Measurements from ENCODE around the gene ERAP2.

Gene ERAP2

GRCh38 chr5:96935559-96936430 is 59.5 kb downstream of the ERAP2 start, which contains the start of gene LNPEP:
LNPEP (plus strand) TSS chr5:96936080; CDS start chr5:96936156, 76 bp downstream.
- DNase-seq: peak; percentile 97

GRCh38 chr5:96936431-96937320 is 60.4 kb downstream of the ERAP2 start:
- DNase-seq: peak; percentile 27

GRCh38 chr5:96940586-96940985 is 64.3 kb downstream of the ERAP2 start:
- DNase-seq: no peak

GRCh38 chr5:96941140-96941539 is 64.8 kb downstream of the ERAP2 start:
- DNase-seq: no peak

- DNase-seq: no peak
Measured at GRCh38 chr5:96942078-96942477, 65.8 kb downstream of the ERAP2 start.

GRCh38 chr5:96942911-96943310 is 66.6 kb downstream of the ERAP2 start:
- DNase-seq: peak; percentile 65

GRCh38 chr5:96943799-96944198 is 67.5 kb downstream of the ERAP2 start:
- DNase-seq: no peak

- DNase-seq: no peak
Measured at GRCh38 chr5:96945144-96945897, 69.0 kb downstream of the ERAP2 start.

- DNase-seq: no peak
Measured at GRCh38 chr5:96946381-96946780, 70.1 kb downstream of the ERAP2 start.

- no peak for DNase-seq
Measured at GRCh38 chr5:96952118-96952750, 75.9 kb downstream of the ERAP2 start.

GRCh38 chr5:96952974-96953730 is 76.9 kb downstream of the ERAP2 start:
- no peak for DNase-seq

GRCh38 chr5:96957254-96958049 is 81.2 kb downstream of the ERAP2 start:
- no peak for DNase-seq

GRCh38 chr5:96958977-96959376 is 82.7 kb downstream of the ERAP2 start:
- DNase-seq: no peak

- no peak for DNase-seq
Measured at GRCh38 chr5:96961053-96961452, 84.8 kb downstream of the ERAP2 start.

- no peak for DNase-seq
Measured at GRCh38 chr5:96962540-96962991, 86.3 kb downstream of the ERAP2 start.

- peak; percentile 72 for DNase-seq
Measured at GRCh38 chr5:96963267-96963666, 87.0 kb downstream of the ERAP2 start.

GRCh38 chr5:96966801-96967200 is 90.5 kb downstream of the ERAP2 start:
- DNase-seq: no peak

GRCh38 chr5:96967400-96967799 is 91.1 kb downstream of the ERAP2 start:
- no peak for DNase-seq

GRCh38 chr5:96968074-96968473 is 91.8 kb downstream of the ERAP2 start:
- DNase-seq: peak; percentile 71

- DNase-seq: peak; percentile 6
Measured at GRCh38 chr5:96968614-96969013, 92.3 kb downstream of the ERAP2 start.
